Gastroesophageal sphincter (tissue), 4 donors: ENCODE data around the gene PSMG3. TPM values are rescaled to one million over a fixed set of nuclear protein-coding genes. Genes with fewer than 3 reads are reported as not detected.

Source experiments
- ATAC-seq: fragments of 150-250 bp; one replicate; pipeline ENCODE4 v1.9.1; 2016; ENCODE audit warnings: mild to moderate bottlenecking, moderate library complexity
- H3K27ac ChIP-seq, 4 donors: fragments of 200-600 bp; sonication (generic) in 3 of 4; 1 replicate in 3 of 4; 2 replicates in 1 of 4; pipeline ENCODE4 v1.5.1; 2016 to 2019
- H3K27me3 ChIP-seq: fragments of 200-600 bp; sonication (generic); one replicate; pipeline ENCODE4 v1.5.1; 2019
- H3K36me3 ChIP-seq, 2 donors: fragments of 200-600 bp; sonication (generic); one replicate each; pipeline ENCODE4 v1.5.1; 2019; ENCODE audit warnings: control low read depth in 1 of 2
- H3K4me1 ChIP-seq, 3 donors: fragments of 200-600 bp; sonication (generic); 1 replicate in 2 of 3; 2 replicates in 1 of 3; pipeline ENCODE4 v1.5.1; 2016 to 2019; ENCODE audit warnings: control low read depth in 2 of 3
- H3K4me3 ChIP-seq, 2 donors: fragments of 200-600 bp; sonication (generic); one replicate each; pipeline ENCODE4 v1.5.1; 2019; ENCODE audit warnings: mild to moderate bottlenecking in 1 of 2, moderate library complexity in 1 of 2
- H3K9me3 ChIP-seq, 3 donors: fragments of 200-600 bp; sonication (generic); one replicate each; pipeline ENCODE4 v1.5.1; 2017 to 2019; ENCODE audit warnings: control low read depth in 2 of 3
- EP300 ChIP-seq: sonication (generic); formaldehyde crosslinking; IDR thresholded peaks from one replicate; pipeline ENCODE4 v1.6.1; 2017; ENCODE audit warnings: antibody characterized with exemption, mild to moderate bottlenecking
- POLR2A ChIP-seq, 2 donors: fragments of 450-650 bp; IDR thresholded peaks; one replicate each; pipeline ENCODE4 v1.6.1; 2017; ENCODE audit warnings: antibody characterized with exemption in 2 of 2, mild to moderate bottlenecking in 2 of 2, moderate library complexity in 1 of 2
- POLR2AphosphoS5 ChIP-seq: sonication (generic); formaldehyde crosslinking; IDR thresholded peaks from one replicate; pipeline ENCODE4 v1.6.1; 2017; ENCODE audit warnings: antibody characterized with exemption
- WGBS, 2 donors: methylation state at CpG; one replicate each; pipeline ENCODE4 v1.1.5; 2018; ENCODE audit warnings: low coverage in 1 of 2; 5-methylcytosine and 5-hydroxymethylcytosine counted together
- total RNA-seq, 4 donors: library from RNA; depleted of rRNA; stranded (reverse); fragments of >200 nt; gene quantifications; one replicate each; pipeline ENCODE4 v1.1.0, GENCODE V29; 2016
- TF ChIP-seq, protein P1 (sequence below), 4 experiments: fragments of 200-600 bp in 2 of 4; fragments of 450-650 bp in 2 of 4; sonication (generic) in 1 of 4; IDR thresholded peaks; one replicate each; pipeline ENCODE4 v1.5.1; 2017 to 2019; ENCODE audit warnings: antibody characterized with exemption in 4 of 4, mild to moderate bottlenecking in 2 of 4, moderate library complexity in 2 of 4

PSMG3 gene
- total RNA-seq, 4 donors from 2014 or later: 27.7 to 36.6 (median 35.7) TPM

DNA sequence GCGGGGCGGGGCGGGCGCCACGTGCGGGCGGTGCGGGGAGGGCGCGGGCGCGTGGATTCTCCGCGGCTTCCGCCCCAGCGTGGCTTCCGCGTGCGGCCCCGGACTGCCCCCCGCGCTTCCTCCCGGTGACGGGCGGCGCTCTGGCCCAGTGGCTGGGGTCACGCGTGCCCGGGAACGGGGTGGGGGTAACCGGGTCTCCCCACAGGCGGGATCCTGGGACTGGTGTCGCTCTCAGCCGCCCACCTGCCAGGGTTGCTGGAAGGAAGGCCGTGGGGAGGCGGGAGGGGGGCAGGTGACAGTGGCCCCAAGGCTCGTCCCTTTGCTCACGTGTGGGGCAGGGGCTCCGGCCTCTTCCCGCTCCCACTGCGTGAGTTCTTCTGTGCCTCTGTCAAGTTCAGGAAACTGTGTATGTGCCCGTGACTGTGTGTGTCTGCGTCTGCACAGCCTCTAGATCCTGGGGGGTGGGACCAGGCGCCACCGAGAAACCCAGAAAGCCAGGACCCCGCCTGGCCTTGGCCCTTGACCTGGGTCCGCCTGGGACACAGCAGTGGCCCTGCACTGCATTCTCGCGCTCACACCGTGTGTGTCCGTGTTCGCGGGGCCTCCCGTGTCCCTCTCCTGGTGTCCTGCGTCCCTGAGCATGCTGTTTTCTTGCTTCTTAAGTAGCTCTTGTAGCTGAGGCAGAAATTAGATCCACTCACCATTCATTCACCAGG is 38.4 kb downstream of the PSMG3 start:
- TF ChIP-seq POLR2A (IDR thresholded peaks at IDR 0.05) (peak in 1 of 2 donors; percentile 9), EP300 (no peak), POLR2AphosphoS5 (peak; percentile 67)
- TF ChIP-seq, protein P1, sequence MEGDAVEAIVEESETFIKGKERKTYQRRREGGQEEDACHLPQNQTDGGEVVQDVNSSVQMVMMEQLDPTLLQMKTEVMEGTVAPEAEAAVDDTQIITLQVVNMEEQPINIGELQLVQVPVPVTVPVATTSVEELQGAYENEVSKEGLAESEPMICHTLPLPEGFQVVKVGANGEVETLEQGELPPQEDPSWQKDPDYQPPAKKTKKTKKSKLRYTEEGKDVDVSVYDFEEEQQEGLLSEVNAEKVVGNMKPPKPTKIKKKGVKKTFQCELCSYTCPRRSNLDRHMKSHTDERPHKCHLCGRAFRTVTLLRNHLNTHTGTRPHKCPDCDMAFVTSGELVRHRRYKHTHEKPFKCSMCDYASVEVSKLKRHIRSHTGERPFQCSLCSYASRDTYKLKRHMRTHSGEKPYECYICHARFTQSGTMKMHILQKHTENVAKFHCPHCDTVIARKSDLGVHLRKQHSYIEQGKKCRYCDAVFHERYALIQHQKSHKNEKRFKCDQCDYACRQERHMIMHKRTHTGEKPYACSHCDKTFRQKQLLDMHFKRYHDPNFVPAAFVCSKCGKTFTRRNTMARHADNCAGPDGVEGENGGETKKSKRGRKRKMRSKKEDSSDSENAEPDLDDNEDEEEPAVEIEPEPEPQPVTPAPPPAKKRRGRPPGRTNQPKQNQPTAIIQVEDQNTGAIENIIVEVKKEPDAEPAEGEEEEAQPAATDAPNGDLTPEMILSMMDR (IDR thresholded peaks at IDR 0.05): no peak
- no CpG with 5 or more reads among the region's 55 CpGs for WGBS, 2 donors
- peaks cover 0 to 9% of the 10 kb centered on the region in 2 donors for H3K36me3 ChIP-seq
- ATAC-seq: peak; percentile 5
- peak overlapping the region; percentile 48 to 87 for H3K4me3 ChIP-seq
- H3K27me3 ChIP-seq: peaks cover 18% of the 10 kb centered on the region
- H3K27ac ChIP-seq: peak overlapping the region; percentile 80 to 100 (median 98)
- no peaks in the 10 kb centered on the region for H3K9me3 ChIP-seq
- peaks cover 0 to 57% (median 31%) of the 10 kb centered on the region in 3 donors for H3K4me1 ChIP-seq

DNA sequence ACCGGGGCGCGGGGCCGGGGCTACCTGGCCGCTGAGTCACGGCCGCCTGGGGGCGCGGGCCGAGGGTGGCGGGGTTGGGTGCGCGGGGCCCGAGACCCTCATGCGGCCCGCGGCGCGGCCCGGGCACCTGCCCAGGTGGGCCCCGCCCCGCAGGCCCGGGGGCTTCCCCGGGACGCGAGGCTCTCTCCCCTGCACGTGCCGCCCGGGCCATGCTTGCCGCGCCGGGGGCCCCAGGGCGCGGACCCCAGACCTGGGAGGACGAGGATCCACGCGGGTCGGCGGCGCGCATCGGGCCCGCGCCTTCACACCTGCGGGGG is 38.9 kb downstream of the PSMG3 start:
- H3K27ac ChIP-seq: peak overlapping the region; percentile 80 to 100 (median 98)
- H3K9me3 ChIP-seq: no peaks in the 10 kb centered on the region
- H3K4me3 ChIP-seq: peak overlapping the region; percentile 48 to 87
- ATAC-seq: no peak
- peaks cover 0 to 52% (median 26%) of the 10 kb centered on the region in 3 donors for H3K4me1 ChIP-seq
- H3K36me3 ChIP-seq: peaks cover 0 to 8% of the 10 kb centered on the region in 2 donors
- TF ChIP-seq EP300: no peak
- H3K27me3 ChIP-seq: peaks cover 18% of the 10 kb centered on the region
- WGBS, 2 donors: no CpG with 5 or more reads among the region's 45 CpGs

DNA sequence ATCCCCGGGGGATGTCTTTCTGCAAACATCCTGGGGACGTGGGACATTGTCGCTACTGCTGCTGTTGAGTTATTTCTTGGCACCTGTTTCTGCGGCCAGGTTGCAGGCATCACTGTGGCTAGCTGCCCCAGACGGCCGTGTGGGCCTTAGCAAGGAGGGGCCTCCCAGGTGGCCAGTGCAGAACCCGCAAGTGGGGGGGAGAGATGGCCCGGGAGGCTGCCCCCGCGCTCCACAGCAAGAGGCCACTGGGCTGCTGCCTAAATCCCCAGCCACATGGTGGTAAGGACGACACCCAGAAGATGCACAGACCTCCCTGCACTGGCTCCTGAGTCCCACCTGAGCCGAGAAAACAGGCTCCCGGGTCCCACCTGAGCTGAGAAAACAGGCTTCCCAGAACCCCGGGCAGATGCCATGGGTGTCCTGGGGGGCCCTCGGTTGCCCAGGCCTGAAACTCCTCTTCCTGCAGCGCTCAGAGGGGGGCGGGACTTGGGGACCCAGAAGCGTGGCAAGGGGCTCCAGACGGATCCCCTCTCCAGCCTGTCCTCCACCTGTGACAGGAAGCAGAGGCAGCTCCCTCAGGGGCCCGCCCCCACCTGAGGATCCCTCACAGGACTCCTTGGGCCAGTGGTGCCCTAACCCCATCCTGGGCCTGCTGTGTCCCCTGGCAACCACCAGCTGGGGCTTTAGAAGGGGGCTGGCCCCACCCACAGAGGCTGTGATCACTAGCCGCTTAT is 40.3 kb downstream of the PSMG3 start:
- Histone ChIP-seq H3K4me1 (peaks cover 0 to 40% (median 20%) of the 10 kb centered on the region in 3 donors), H3K9me3 (no peaks in the 10 kb centered on the region), H3K36me3 (no peaks in the 10 kb centered on the region), H3K27ac (no peak overlapping the region), H3K4me3 (no peak overlapping the region), H3K27me3 (peaks cover 18% of the 10 kb centered on the region)
- no peak for TF ChIP-seq POLR2AphosphoS5
- no peak for TF ChIP-seq POLR2A (IDR thresholded peaks at IDR 0.05)
- no peak for TF ChIP-seq EP300
- WGBS, 2 donors: 82% methylated on average over 2 of the region's 21 CpGs; no CpG with 5 or more reads in 1 of the 2 donors
- ATAC-seq: no peak

DNA sequence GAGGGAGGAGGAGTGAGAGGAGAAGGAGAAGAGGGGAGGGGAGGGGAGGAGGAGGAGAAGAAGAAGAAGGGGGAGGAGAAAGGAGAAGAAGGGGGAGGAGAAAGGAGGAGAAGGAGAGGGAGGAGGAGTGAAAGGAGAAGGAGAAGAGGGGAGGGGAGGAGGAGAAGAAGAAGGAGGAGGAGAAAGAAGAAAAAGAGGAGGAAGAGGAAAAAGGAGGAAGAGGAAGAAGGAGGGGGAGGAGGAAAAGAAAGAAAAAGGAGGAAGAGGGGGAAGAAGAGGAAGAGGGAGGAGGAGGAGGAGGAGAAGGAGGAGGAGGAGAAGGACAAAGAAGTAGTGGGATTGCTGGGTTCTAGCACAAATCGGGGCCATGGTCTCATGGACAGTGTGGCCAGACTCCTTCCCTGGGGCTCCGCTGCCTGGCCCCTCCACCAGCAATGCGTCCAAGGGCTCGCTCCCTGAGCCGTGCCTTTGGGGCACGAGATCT is 43.5 kb downstream of the PSMG3 start:
- WGBS, 2 donors: 48 to 86% methylated on average over 1 to 5 of the region's 6 CpGs
- no peaks in the 10 kb centered on the region for H3K36me3 ChIP-seq
- H3K4me1 ChIP-seq: peaks cover 0 to 10% (median 0%) of the 10 kb centered on the region in 3 donors
- TF ChIP-seq POLR2AphosphoS5: no peak
- TF ChIP-seq POLR2A (IDR thresholded peaks at IDR 0.05): no peak
- no peak for TF ChIP-seq EP300
- TF ChIP-seq, protein P1 (IDR thresholded peaks at IDR 0.05): no peak
- no peaks in the 10 kb centered on the region for H3K9me3 ChIP-seq
- H3K27ac ChIP-seq: no peak overlapping the region
- no peak for ATAC-seq
- peaks cover 34% of the 10 kb centered on the region for H3K27me3 ChIP-seq
- H3K4me3 ChIP-seq: no peak overlapping the region

DNA sequence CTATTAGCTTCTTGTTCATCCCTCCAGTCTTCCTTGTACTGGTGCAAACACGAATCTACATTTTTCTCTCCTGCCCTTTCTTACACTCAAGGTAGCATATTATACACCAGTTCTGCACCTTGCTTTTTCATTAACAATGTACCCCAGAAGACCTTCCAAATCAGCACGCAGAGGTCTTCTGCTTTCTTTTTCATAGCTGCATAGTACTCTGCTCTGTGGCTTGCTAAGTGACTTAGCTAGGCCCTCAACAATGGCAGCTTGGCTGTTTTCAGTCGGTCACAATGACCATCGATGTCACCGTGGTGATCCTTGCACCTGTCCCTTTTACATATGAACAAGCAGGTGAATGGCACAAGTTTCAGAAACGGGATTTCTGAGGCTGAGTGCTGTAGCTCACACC is 44.4 kb downstream of the PSMG3 start:
- no peaks in the 10 kb centered on the region for H3K36me3 ChIP-seq
- WGBS, 2 donors: 82 to 100% methylated on average over 4 to 5 of the region's 6 CpGs

More for the DNA sequence above, 44.4 kb downstream of the PSMG3 start:
- TF ChIP-seq POLR2A (IDR thresholded peaks at IDR 0.05) (no peak), EP300 (no peak), POLR2AphosphoS5 (no peak)
- TF ChIP-seq, protein P1 (IDR thresholded peaks at IDR 0.05): no peak
- no peak overlapping the region for H3K27ac ChIP-seq
- H3K4me3 ChIP-seq: no peak overlapping the region
- H3K27me3 ChIP-seq: peaks cover 34% of the 10 kb centered on the region
- peaks cover 0 to 9% (median 0%) of the 10 kb centered on the region in 3 donors for H3K4me1 ChIP-seq
- H3K9me3 ChIP-seq: no peaks in the 10 kb centered on the region
- no peak for ATAC-seq
